K562 (cell line): ENCODE data around the gene DUS3L. TPM values are rescaled to one million over a fixed set of nuclear protein-coding genes. Genes with fewer than 3 reads are reported as not detected.

Experiments
- EWSR1 ChIP-seq: fragments of 450-650 bp; IDR thresholded peaks from 2 replicates; pipeline ENCODE4 v1.6.1; 2018; ENCODE audit warnings: borderline replicate concordance, mild to moderate bottlenecking, low read depth, moderate library complexity; ENCODE audit not compliant: partially characterized antibody
- HNRNPL ChIP-seq: fragments of 200-400 bp; formaldehyde crosslinking; IDR thresholded peaks from 2 replicates; pipeline ENCODE4 v1.6.1; 2017; ENCODE audit warnings: low read depth, mild to moderate bottlenecking, low read length
- NCOA2 ChIP-seq, 2 experiments: fragments of 450-650 bp; IDR thresholded peaks; 2 replicates each; pipeline ENCODE4 v1.6.1; 2018; ENCODE audit warnings: mild to moderate bottlenecking in 2 of 2, moderate library complexity in 1 of 2; ENCODE audit not compliant: partially characterized antibody in 2 of 2
- POLR2AphosphoS2 ChIP-seq: IDR thresholded peaks from 2 replicates; pipeline ENCODE4 v1.6.1; 2012; ENCODE audit warnings: low read length, improper control_type of control experiment
- ZNF232 ChIP-seq: sonication (generic); formaldehyde crosslinking; IDR thresholded peaks from 2 replicates; pipeline ENCODE4 v1.8.0; 2022; ENCODE audit warnings: mild to moderate bottlenecking, missing genetic modification reagents
- ZNF79 ChIP-seq: fragments of 250-450 bp; sonication (Bioruptor Pico); IDR thresholded peaks from 2 replicates; pipeline ENCODE4 v1.4.0; 2020; ENCODE audit warnings: low read depth, mild to moderate bottlenecking, moderate library complexity
- polyA plus RNA-seq, 8 experiments: library from polyadenylated mRNA; depleted of rRNA in 4 of 8; stranded (reverse) in 5 of 8; unstranded in 3 of 8; fragments of >200 nt; fragmentation: Nextera tagmentation in 2 of 8; fragmentation: Illumina TruSeq in 1 of 8; extraction: Ambion mirVana in 2 of 8; extraction: Trizol in 1 of 8; gene quantifications; 2 replicates each; pipeline versions ENCODE4 v1.2.1 to v1.2.3, GENCODE V29; 2011 to 2014; ENCODE audit warnings: inconsistent platforms in 1 of 8, missing spikeins in 1 of 8
- total RNA-seq, 7 experiments: library from RNA; depleted of rRNA in 6 of 7; stranded (reverse); fragments of >200 nt in 6 of 7; fragmentation: Illumina TruSeq in 2 of 7; extraction: Trizol in 2 of 7; gene quantifications; 2 replicates each; pipeline versions ENCODE4 v1.2.1 to v1.2.3, GENCODE V29; 2011 to 2021; ENCODE audit warnings: low replicate concordance in 1 of 7
- TF ChIP-seq, protein P1 (sequence below): fragments of 200-800 bp; sonication (Bioruptor generic); IDR thresholded peaks from 2 replicates; pipeline ENCODE4 v1.6.1; 2017; ENCODE audit warnings: missing genetic modification characterization, missing compliant biosample characterization
- TF ChIP-seq, protein P2 (sequence below): fragments of 150-350 bp; conservative IDR thresholded peaks from 2 replicates; pipeline ENCODE4 v1.6.1; 2014; ENCODE audit warnings: low read length
- TF ChIP-seq, protein P3 (sequence below): fragments of 250-450 bp; sonication (Bioruptor Pico); IDR thresholded peaks from 2 replicates; pipeline ENCODE4 v1.8.0; 2021; ENCODE audit warnings: mild to moderate bottlenecking, moderate library complexity
- TF ChIP-seq, protein P4 (sequence below): fragments of 250-450 bp; sonication (Bioruptor Pico); IDR thresholded peaks from 2 replicates; pipeline ENCODE4 v1.8.0; 2022; ENCODE audit warnings: moderate library complexity, mild to moderate bottlenecking, inconsistent platforms
- TF ChIP-seq, protein P5 (sequence below): fragments of 450-650 bp; formaldehyde crosslinking; IDR thresholded peaks from 2 replicates; pipeline ENCODE4 v1.4.0; 2022; ENCODE audit warnings: mild to moderate bottlenecking, moderate library complexity
- TF ChIP-seq, protein P6 (sequence below): fragments of 250-450 bp; sonication (Bioruptor Pico); IDR thresholded peaks from 2 replicates; pipeline ENCODE4 v1.6.1; 2021; ENCODE audit warnings: mild to moderate bottlenecking

Gene DUS3L
- total and polyA plus RNA-seq, 9 of the 15 experiments (the other 6 are each of a cell fraction or from before 2014, with no cell fraction given) = 1.7 to 102 (median 77.5) TPM

DNA sequence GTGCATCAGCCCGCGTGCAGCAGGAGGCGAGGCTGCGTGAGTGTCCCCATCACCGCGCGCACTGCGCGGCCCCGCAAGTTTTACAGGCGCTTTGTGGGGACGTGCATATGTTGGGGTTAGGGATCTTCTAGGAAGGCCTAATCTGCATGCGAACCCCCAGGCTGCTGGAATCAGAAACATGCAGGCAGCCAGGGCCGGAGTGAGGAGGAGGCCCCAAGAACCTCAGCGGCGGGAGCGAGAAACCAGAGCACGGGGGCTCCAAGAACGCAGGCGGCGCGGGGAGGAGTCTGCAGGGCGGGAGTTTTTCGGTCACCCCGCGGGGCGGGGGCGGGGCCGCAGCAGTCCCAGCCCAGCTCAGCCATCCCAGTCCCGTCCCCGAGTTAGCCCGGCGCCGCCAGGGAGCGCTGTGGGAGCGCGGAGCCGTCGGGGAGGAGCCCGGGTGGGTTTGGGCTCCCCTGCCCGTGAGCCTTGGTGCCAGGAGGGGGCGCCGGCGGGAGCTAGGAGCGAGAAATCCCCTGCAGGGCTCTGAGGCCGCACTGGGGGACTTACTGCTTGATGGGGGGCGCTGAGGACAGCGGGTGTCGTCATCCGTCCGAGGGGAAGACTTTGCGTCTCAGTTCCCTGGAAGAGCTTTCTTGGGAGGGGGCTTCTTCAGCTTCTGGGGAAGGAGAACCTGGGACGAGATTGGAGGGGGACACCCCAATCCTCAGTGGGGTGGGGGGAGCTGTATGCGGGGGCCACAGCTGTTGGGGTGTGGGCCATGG is 13.0 kb upstream of the DUS3L start (continued):
- TF ChIP-seq, protein P1, sequence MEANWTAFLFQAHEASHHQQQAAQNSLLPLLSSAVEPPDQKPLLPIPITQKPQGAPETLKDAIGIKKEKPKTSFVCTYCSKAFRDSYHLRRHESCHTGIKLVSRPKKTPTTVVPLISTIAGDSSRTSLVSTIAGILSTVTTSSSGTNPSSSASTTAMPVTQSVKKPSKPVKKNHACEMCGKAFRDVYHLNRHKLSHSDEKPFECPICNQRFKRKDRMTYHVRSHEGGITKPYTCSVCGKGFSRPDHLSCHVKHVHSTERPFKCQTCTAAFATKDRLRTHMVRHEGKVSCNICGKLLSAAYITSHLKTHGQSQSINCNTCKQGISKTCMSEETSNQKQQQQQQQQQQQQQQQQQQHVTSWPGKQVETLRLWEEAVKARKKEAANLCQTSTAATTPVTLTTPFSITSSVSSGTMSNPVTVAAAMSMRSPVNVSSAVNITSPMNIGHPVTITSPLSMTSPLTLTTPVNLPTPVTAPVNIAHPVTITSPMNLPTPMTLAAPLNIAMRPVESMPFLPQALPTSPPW (CRISPR knock-in tag) = peak; percentile 83
- TF ChIP-seq HNRNPL = 0 out of 2 replicates have a peak, but pooled peaks have one; percentile 51
- no peak for TF ChIP-seq POLR2AphosphoS2
- no peak for TF ChIP-seq ZNF79 (CRISPR knock-in tag)
- TF ChIP-seq, protein P2, sequence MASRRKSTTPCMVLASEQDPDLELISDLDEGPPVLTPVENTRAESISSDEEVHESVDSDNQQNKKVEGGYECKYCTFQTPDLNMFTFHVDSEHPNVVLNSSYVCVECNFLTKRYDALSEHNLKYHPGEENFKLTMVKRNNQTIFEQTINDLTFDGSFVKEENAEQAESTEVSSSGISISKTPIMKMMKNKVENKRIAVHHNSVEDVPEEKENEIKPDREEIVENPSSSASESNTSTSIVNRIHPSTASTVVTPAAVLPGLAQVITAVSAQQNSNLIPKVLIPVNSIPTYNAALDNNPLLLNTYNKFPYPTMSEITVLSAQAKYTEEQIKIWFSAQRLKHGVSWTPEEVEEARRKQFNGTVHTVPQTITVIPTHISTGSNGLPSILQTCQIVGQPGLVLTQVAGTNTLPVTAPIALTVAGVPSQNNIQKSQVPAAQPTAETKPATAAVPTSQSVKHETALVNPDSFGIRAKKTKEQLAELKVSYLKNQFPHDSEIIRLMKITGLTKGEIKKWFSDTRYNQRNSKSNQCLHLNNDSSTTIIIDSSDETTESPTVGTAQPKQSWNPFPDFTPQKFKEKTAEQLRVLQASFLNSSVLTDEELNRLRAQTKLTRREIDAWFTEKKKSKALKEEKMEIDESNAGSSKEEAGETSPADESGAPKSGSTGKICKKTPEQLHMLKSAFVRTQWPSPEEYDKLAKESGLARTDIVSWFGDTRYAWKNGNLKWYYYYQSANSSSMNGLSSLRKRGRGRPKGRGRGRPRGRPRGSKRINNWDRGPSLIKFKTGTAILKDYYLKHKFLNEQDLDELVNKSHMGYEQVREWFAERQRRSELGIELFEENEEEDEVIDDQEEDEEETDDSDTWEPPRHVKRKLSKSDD = 0 out of 2 replicates have a peak, but pooled peaks have one; percentile 55
- TF ChIP-seq, protein P3, sequence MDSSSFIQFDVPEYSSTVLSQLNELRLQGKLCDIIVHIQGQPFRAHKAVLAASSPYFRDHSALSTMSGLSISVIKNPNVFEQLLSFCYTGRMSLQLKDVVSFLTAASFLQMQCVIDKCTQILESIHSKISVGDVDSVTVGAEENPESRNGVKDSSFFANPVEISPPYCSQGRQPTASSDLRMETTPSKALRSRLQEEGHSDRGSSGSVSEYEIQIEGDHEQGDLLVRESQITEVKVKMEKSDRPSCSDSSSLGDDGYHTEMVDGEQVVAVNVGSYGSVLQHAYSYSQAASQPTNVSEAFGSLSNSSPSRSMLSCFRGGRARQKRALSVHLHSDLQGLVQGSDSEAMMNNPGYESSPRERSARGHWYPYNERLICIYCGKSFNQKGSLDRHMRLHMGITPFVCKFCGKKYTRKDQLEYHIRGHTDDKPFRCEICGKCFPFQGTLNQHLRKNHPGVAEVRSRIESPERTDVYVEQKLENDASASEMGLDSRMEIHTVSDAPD = no peak
- peak; percentile 99 for TF ChIP-seq ZNF232 (CRISPR knock-in tag)
- TF ChIP-seq, protein P4, sequence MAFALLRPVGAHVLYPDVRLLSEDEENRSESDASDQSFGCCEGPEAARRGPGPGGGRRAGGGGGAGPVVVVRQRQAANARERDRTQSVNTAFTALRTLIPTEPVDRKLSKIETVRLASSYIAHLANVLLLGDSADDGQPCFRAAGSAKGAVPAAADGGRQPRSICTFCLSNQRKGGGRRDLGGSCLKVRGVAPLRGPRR (CRISPR knock-in tag) = peak; percentile 55; the same call in 1 of the 2 replicates
- TF ChIP-seq NCOA2 (IDR thresholded peaks at IDR 0.05; ENCODE audit: partially characterized antibody in 2 of 2) = no peak
- TF ChIP-seq, protein P5, sequence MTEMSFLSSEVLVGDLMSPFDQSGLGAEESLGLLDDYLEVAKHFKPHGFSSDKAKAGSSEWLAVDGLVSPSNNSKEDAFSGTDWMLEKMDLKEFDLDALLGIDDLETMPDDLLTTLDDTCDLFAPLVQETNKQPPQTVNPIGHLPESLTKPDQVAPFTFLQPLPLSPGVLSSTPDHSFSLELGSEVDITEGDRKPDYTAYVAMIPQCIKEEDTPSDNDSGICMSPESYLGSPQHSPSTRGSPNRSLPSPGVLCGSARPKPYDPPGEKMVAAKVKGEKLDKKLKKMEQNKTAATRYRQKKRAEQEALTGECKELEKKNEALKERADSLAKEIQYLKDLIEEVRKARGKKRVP (CRISPR knock-in tag) = no peak
- TF ChIP-seq, protein P6, sequence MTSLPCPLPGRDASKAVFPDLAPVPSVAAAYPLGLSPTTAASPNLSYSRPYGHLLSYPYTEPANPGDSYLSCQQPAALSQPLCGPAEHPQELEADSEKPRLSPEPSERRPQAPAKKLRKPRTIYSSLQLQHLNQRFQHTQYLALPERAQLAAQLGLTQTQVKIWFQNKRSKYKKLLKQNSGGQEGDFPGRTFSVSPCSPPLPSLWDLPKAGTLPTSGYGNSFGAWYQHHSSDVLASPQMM (CRISPR knock-in tag) = no peak
- TF ChIP-seq EWSR1 = no peak
